Stimulated activated CD4-positive, alpha-beta T cell treated with anti-CD3 and anti-CD28 coated beads, Interleukin-15, amount 100 ng/mL, for 1 hour (primary cell): ENCODE data around the gene INKA1.
"Not testable (repeated sequence)": the region's sequence is repeated elsewhere in the genome, so short reads cannot be mapped to it uniquely, and the experiment has no call there.

Source experiments
- DNase-seq, 2 donors: peaks; one replicate each; pipeline ENCODE4 v3.0.0-alpha.2; 2020; ENCODE audit warnings: low read depth in 1 of 2, low spot score in 1 of 2

INKA1 gene

GRCh38 chr3:49807431-49808114 lies 4.5 kb downstream of the INKA1 start:
- no peak for DNase-seq

- DNase-seq, result no peak
Measured at GRCh38 chr3:49812916-49813496, 9.9 kb downstream of the INKA1 start.

- no peak for DNase-seq
Measured at GRCh38 chr3:49813497-49814174, 10.6 kb downstream of the INKA1 start, which contains the start of gene UBA7. UBA7 (minus strand) TSS chr3:49813953; CDS start chr3:49813787, 166 bp downstream.

- DNase-seq, result not testable (repeated sequence)
Measured at GRCh38 chr3:49823131-49823530, 20.1 kb downstream of the INKA1 start.

GRCh38 chr3:49826016-49826415 lies 23.0 kb downstream of the INKA1 start:
- no peak for DNase-seq

- DNase-seq, result no peak
Measured at GRCh38 chr3:49831341-49831740, 28.3 kb downstream of the INKA1 start.

GRCh38 chr3:49839193-49839809 lies 36.2 kb downstream of the INKA1 start:
- peak; percentile 55 to 59 for DNase-seq

GRCh38 chr3:49840388-49840787 lies 37.3 kb downstream of the INKA1 start:
- DNase-seq, result no peak

- no peak for DNase-seq
Measured at GRCh38 chr3:49841126-49841696, 38.1 kb downstream of the INKA1 start.

- no peak for DNase-seq
Measured at GRCh38 chr3:49841806-49842205, 38.7 kb downstream of the INKA1 start.

GRCh38 chr3:49842843-49843517 lies 39.9 kb downstream of the INKA1 start:
- DNase-seq, result no peak

- no peak for DNase-seq
Measured at GRCh38 chr3:49844464-49845183, 41.6 kb downstream of the INKA1 start.

- DNase-seq, result no peak
Measured at GRCh38 chr3:49845694-49846093, 42.6 kb downstream of the INKA1 start.
